ENCODE results near the gene HOMER2. TPM values are rescaled to one million over a fixed set of nuclear protein-coding genes. Genes with fewer than 3 reads are reported as not detected.

HOMER2 gene
- total RNA-seq, 4 donors from 2014 or later: 0.40 to 25.1 (median 6.1) TPM

DNA sequence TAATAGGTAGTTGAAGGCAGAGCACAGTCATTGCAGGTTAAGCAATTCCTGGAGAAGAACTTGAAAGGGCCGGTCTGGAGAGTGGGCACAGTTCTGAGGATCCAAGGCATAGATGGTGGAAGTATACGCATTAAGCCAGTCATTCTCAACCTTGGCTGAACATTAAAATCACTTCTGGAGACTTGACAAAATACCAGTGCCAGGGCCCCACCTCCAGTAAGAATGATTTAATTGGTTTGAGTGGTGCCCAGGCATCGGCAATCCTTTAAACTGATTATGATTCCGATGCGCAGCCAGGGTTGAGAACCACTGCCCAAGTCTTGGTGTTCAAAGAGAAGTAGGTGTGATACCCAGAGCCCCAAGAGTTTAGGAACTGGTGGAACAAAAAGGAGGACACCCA is 6.9 kb upstream of the HOMER2 start:
- in situ Hi-C loops (cut with MboI; ENCODE audit: low pct_ligation_motif_present in 1 of 4, low pct_unique_long_range_greater_than_20kb in 1 of 4, low sequenced_read_pairs in 3 of 4): loop anchor here in 1 of 4 donors (25.0 kb wide), 1 partner anchor 97 kb away; no protein-coding TSS in a partner anchor
- WGBS, 2 donors (ENCODE audit: low coverage in 1 of 2): 96 to 100% methylated on average over 1 to 5 of the region's 5 CpGs
- DNase-seq: no peak
- Histone ChIP-seq H3K27me3 (no peaks in the 10 kb centered on the region), H3K4me1 (no peaks in the 10 kb centered on the region), H3K36me3 (no peaks in the 10 kb centered on the region), H3K9me3 (no peaks in the 10 kb centered on the region), H3K4me3 (no peak overlapping the region), H3K27ac (no peak overlapping the region)
- TF ChIP-seq POLR2A (IDR thresholded peaks at IDR 0.05): no peak
- no peak for TF ChIP-seq CTCF (IDR thresholded peaks at IDR 0.05)
- no peak for TF ChIP-seq EP300 (IDR thresholded peaks at IDR 0.05; ENCODE audit: low read depth)
- no peak for TF ChIP-seq POLR2AphosphoS5 (IDR thresholded peaks at IDR 0.05)
- intact Hi-C loops (cut with DNase I; ENCODE audit: low total_unique reads): no loop called here

DNA sequence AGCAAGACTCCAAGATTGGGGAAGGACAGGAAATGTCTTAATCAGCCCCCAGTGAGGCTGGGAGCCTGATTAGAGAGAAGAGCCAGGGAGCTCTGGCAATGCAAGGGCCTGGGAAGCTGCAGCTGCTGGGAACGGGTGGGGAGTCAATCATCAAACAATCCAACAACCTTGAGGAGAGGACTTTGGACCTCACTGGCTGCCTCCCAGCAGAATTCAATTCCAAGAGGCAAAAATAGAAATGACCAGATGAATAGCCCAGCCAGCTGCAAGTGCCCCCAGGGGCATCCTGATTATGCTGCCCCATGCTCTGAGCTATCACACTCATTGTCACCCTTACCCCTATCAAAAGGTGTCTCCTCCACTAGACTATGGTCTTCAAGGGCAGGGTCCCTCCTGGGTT is 6.1 kb upstream of the HOMER2 start:
- Histone ChIP-seq H3K27ac (no peak overlapping the region), H3K36me3 (no peaks in the 10 kb centered on the region), H3K4me1 (no peaks in the 10 kb centered on the region), H3K9me3 (no peaks in the 10 kb centered on the region), H3K27me3 (no peaks in the 10 kb centered on the region), H3K4me3 (no peak overlapping the region)
- in situ Hi-C loops (cut with MboI; ENCODE audit: low pct_ligation_motif_present in 1 of 4, low pct_unique_long_range_greater_than_20kb in 1 of 4, low sequenced_read_pairs in 3 of 4) (loop anchor here in 1 of 4 donors (25.0 kb wide), 1 partner anchor 96 kb away; no protein-coding TSS in a partner anchor), intact Hi-C loops (cut with DNase I; ENCODE audit: low total_unique reads) (no loop called here)
- 20 to 69% methylated on average over 1 of the region's 1 CpG for WGBS, 2 donors (ENCODE audit: low coverage in 1 of 2)
- TF ChIP-seq POLR2AphosphoS5 (IDR thresholded peaks at IDR 0.05): no peak
- TF ChIP-seq POLR2A (IDR thresholded peaks at IDR 0.05): no peak
- TF ChIP-seq CTCF (IDR thresholded peaks at IDR 0.05): no peak
- no peak for TF ChIP-seq EP300 (IDR thresholded peaks at IDR 0.05; ENCODE audit: low read depth)
- no peak for DNase-seq

- Histone ChIP-seq H3K4me1 (peaks cover 0 to 12% (median 6%) of the 10 kb centered on the region in 4 donors), H3K36me3 (no peaks in the 10 kb centered on the region), H3K27ac (peak overlapping the region; percentile 38 to 48 (median 42)), H3K4me3 (peak overlapping the region; percentile 29 to 65 (median 44)), H3K9me3 (no peaks in the 10 kb centered on the region), H3K27me3 (peaks cover 36% of the 10 kb centered on the region)
- TF ChIP-seq POLR2A (IDR thresholded peaks at IDR 0.05) (no peak), CTCF (IDR thresholded peaks at IDR 0.05) (no peak), EP300 (IDR thresholded peaks at IDR 0.05; ENCODE audit: low read depth) (no peak), POLR2AphosphoS5 (IDR thresholded peaks at IDR 0.05) (no peak)
- 46% methylated on average over 13 of the region's 13 CpGs; no CpG with 5 or more reads in 1 of the 2 donors for WGBS, 2 donors (ENCODE audit: low coverage in 1 of 2)
- intact Hi-C loops (cut with DNase I; ENCODE audit: low total_unique reads) (no loop called here), in situ Hi-C loops (cut with MboI; ENCODE audit: low pct_ligation_motif_present in 1 of 4, low pct_unique_long_range_greater_than_20kb in 1 of 4, low sequenced_read_pairs in 3 of 4) (loop anchor here in 1 of 4 donors (25.0 kb wide), 1 partner anchor 89 kb away; no protein-coding TSS in a partner anchor)
- DNase-seq: no peak
Measured at GRCh38 chr15:82951472-82952157, 905 bp downstream of the HOMER2 start.

DNA sequence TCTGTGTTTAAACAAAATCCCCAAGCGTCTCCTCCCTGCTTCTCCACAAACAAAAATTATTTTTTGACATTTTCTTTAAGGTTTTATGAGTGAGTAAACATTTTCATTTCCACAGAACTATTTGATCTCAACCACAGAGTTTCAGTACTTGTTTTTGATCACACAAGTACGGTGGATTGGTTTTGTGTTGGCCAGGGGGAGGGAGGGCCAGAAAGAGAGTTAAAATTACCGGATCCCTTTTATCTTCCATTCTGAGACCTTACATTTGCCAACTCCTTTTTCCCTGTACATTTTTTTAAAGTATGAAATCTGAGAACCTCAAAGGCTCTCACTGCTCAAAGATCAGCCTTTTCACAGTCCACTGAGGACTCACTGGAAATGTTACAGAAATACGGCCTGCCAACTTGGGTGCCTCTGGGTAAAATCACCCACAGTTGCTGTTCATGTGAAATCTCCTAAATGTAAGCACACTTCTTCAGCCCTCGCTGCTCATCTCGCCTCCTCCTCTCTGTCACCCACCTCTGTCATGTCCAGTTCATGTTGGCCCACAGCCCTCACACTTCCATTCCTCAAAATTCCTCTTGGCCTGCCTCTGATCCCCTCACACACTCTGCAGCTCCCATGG is 1.7 kb downstream of the HOMER2 start:
- Histone ChIP-seq H3K36me3 (no peaks in the 10 kb centered on the region), H3K27me3 (peaks cover 36% of the 10 kb centered on the region), H3K4me1 (peaks cover 0 to 12% (median 6%) of the 10 kb centered on the region in 4 donors), H3K4me3 (no peak overlapping the region), H3K27ac (peak overlapping the region in 1 of 4 donors; percentile 32), H3K9me3 (no peaks in the 10 kb centered on the region)
- in situ Hi-C loops (cut with MboI; ENCODE audit: low pct_ligation_motif_present in 1 of 4, low pct_unique_long_range_greater_than_20kb in 1 of 4, low sequenced_read_pairs in 3 of 4): loop anchor here in 1 of 4 donors (25.0 kb wide), 1 partner anchor 89 kb away; no protein-coding TSS in a partner anchor
- WGBS, 2 donors (ENCODE audit: low coverage in 1 of 2): 54 to 58% methylated on average over 4 to 6 of the region's 6 CpGs
- no peak for TF ChIP-seq POLR2AphosphoS5 (IDR thresholded peaks at IDR 0.05)
- TF ChIP-seq EP300 (IDR thresholded peaks at IDR 0.05; ENCODE audit: low read depth): no peak
- TF ChIP-seq CTCF (IDR thresholded peaks at IDR 0.05): no peak
- no peak for TF ChIP-seq POLR2A (IDR thresholded peaks at IDR 0.05)
- no peak for DNase-seq
- intact Hi-C loops (cut with DNase I; ENCODE audit: low total_unique reads): no loop called here
